GM12874 (cell line): ENCODE measurements around the gene YJEFN3.

ENCODE experiments used
- CTCF ChIP-seq: IDR thresholded peaks from 2 replicates; pipeline ENCODE4 v1.5.1; 2011; ENCODE audit warnings: low read depth, mild to moderate bottlenecking, control low read depth, low read length, moderate library complexity; ENCODE audit not compliant: insufficient read depth

The YJEFN3 gene

GRCh38 chr19:19508217-19508616, 20.5 kb upstream of the YJEFN3 start:
- TF ChIP-seq CTCF, result no peak

- TF ChIP-seq CTCF, result no peak
Observed at GRCh38 chr19:19510432-19510831, 18.3 kb upstream of the YJEFN3 start.

GRCh38 chr19:19513682-19514081, 15.0 kb upstream of the YJEFN3 start:
- no peak for TF ChIP-seq CTCF

GRCh38 chr19:19514215-19514657, 14.5 kb upstream of the YJEFN3 start:
- no peak for TF ChIP-seq CTCF

- TF ChIP-seq CTCF, result no peak
Observed at GRCh38 chr19:19514881-19515641, 13.7 kb upstream of the YJEFN3 start, which contains the start of gene TSSK6. Gene TSSK6 (minus strand): TSS chr19:19515548. CDS start chr19:19515427, 121 bp downstream.

- TF ChIP-seq CTCF, result no peak
Observed at GRCh38 chr19:19515642-19516519, 12.8 kb upstream of the YJEFN3 start, which contains the start of gene NDUFA13. Gene NDUFA13 (plus strand): TSS chr19:19516225. CDS start chr19:19516239, 14 bp downstream.

GRCh38 chr19:19517235-19517619, 11.5 kb upstream of the YJEFN3 start:
- no peak for TF ChIP-seq CTCF
